ENCODE results near the gene MYL9.
"Not testable (repeated sequence)": the region's sequence is repeated elsewhere in the genome, so short reads cannot be mapped to it uniquely, and the experiment has no call there.

MYL9 gene

GRCh38 chr20:36549942-36550789 is 8.8 kb downstream of the MYL9 start:
- no peak for DNase-seq

- no peak for DNase-seq
These were observed 9.5 kb downstream of the MYL9 start for GRCh38 chr20:36550790-36551299.

GRCh38 chr20:36555248-36555647 is 13.9 kb downstream of the MYL9 start:
- DNase-seq, result no peak

GRCh38 chr20:36562724-36563123 is 21.4 kb downstream of the MYL9 start:
- no peak for DNase-seq

GRCh38 chr20:36563374-36563773 is 22.1 kb downstream of the MYL9 start:
- no peak for DNase-seq

GRCh38 chr20:36564078-36564725 is 22.9 kb downstream of the MYL9 start:
- not testable (repeated sequence) for DNase-seq

GRCh38 chr20:36564726-36565121 is 23.4 kb downstream of the MYL9 start:
- DNase-seq, result not testable (repeated sequence)

- no peak for DNase-seq
These were observed 24.2 kb downstream of the MYL9 start for GRCh38 chr20:36565520-36565919.

- no peak for DNase-seq
These were observed 28.6 kb downstream of the MYL9 start for GRCh38 chr20:36569847-36570429.

- DNase-seq, result no peak
These were observed 30.5 kb downstream of the MYL9 start for GRCh38 chr20:36571564-36572504.

- DNase-seq, result no peak
These were observed 31.4 kb downstream of the MYL9 start for GRCh38 chr20:36572701-36573102.

- peak; percentile 21 for DNase-seq
These were observed 31.9 kb downstream of the MYL9 start, which contains the start of gene TGIF2 for GRCh38 chr20:36573103-36573797. Gene TGIF2 (plus strand): TSS chr20:36573597. CDS start chr20:36578775, 5,178 bp downstream.

- no peak for DNase-seq
These were observed 32.6 kb downstream of the MYL9 start for GRCh38 chr20:36573798-36574365.

GRCh38 chr20:36574366-36575135 is 33.2 kb downstream of the MYL9 start:
- DNase-seq, result no peak

GRCh38 chr20:36576081-36576445 is 34.7 kb downstream of the MYL9 start:
- DNase-seq, result no peak

- DNase-seq, result no peak
These were observed 37.2 kb downstream of the MYL9 start for GRCh38 chr20:36578356-36579041.

- no peak for DNase-seq
These were observed 38.8 kb downstream of the MYL9 start for GRCh38 chr20:36579996-36580545.

GRCh38 chr20:36582322-36582721 is 41.0 kb downstream of the MYL9 start:
- DNase-seq, result no peak

- no peak for DNase-seq
These were observed 41.5 kb downstream of the MYL9 start for GRCh38 chr20:36582821-36583220.

- no peak for DNase-seq
These were observed 42.7 kb downstream of the MYL9 start for GRCh38 chr20:36584018-36584481.
